Stimulated activated CD4-positive, alpha-beta T cell treated with anti-CD3 and anti-CD28 coated beads, Interleukin-2, amount 100 ng/mL, for 4 hours (primary cell): ENCODE measurements around the gene MRPS27.
"Not testable (repeated sequence)": the region's sequence is repeated elsewhere in the genome, so short reads cannot be mapped to it uniquely, and the experiment has no call there.

Experiments
- DNase-seq: peaks from one replicate; pipeline ENCODE4 v3.0.0-alpha.2; 2020; ENCODE audit warnings: low read depth

The MRPS27 gene

GRCh38 chr5:72202331-72202825 is 117.7 kb downstream of the MRPS27 start:
- no peak for DNase-seq

GRCh38 chr5:72199681-72200080 is 120.4 kb downstream of the MRPS27 start:
- no peak for DNase-seq

- no peak for DNase-seq
These were observed 122.6 kb downstream of the MRPS27 start for GRCh38 chr5:72197393-72197792.

DNA sequence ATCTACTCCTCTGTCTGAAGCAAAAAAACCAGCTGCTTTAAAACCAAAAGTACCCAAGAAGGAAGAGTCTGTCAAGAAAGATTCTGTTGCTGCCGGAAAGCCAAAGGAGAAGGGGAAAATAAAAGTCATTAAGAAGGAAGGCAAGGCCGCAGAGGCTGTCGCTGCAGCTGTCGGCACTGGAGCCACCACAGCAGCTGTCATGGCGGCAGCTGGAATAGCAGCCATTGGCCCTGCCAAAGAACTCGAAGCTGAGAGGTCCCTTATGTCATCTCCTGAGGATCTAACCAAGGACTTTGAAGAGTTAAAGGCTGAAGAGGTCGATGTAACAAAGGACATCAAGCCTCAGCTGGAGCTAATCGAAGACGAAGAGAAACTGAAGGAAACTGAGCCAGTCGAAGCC is 124.5 kb downstream of the MRPS27 start:
- DNase-seq = no peak

DNA sequence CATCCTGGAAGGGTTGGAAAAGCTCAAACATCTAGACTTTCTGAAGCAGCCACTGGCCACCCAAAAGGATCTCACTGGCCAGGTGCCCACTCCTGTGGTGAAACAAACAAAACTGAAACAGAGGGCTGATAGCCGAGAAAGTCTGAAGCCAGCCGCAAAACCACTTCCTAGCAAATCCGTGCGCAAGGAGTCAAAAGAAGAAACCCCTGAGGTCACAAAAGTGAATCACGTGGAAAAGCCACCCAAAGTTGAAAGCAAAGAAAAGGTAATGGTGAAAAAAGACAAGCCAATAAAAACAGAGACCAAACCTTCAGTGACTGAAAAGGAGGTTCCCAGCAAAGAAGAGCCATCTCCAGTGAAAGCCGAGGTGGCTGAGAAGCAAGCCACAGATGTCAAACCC is 125.2 kb downstream of the MRPS27 start:
- DNase-seq = no peak

- DNase-seq = no peak
These were observed 128.6 kb downstream of the MRPS27 start for GRCh38 chr5:72191404-72191803.

DNA sequence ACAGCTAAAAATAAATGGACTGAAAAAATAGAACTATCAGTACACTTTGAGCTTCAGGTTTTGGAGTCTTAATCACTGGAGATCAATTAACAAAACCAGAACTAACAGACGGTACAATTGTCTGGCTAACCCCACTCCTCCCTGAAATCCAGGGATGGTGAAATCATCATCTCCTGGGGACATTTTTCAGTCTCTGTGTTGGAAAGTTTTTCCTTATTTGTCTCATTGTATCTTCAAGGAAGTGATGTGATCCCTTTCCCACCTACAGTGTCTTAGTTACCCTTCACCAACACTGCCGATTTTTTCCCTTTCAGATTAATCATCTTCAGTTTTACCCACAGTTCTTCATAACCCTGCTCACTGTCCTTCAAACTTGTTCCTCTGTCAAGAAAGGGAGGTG is 130.9 kb downstream of the MRPS27 start:
- DNase-seq = no peak

DNA sequence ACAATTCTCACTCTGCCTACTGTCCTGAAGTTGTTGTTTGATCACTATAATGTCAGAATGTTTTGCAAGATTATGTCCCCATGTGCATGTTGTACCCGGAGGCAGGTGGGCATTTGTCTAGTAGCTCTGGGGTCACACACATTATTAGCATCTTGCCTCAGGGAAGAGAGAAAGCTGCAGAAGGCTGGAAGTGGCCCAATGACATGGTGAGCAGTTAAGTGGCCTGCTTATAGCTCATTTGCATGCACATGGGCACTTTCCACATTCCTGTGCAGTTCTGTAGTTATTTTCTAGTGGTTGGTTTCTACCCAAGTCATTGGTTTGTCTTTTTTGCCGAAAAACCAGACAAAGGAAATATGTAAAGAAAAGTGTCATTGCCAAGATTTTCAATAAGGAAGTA is 131.9 kb downstream of the MRPS27 start:
- DNase-seq = no peak

- DNase-seq = no peak
These were observed 132.5 kb downstream of the MRPS27 start for GRCh38 chr5:72187388-72188075.

DNA sequence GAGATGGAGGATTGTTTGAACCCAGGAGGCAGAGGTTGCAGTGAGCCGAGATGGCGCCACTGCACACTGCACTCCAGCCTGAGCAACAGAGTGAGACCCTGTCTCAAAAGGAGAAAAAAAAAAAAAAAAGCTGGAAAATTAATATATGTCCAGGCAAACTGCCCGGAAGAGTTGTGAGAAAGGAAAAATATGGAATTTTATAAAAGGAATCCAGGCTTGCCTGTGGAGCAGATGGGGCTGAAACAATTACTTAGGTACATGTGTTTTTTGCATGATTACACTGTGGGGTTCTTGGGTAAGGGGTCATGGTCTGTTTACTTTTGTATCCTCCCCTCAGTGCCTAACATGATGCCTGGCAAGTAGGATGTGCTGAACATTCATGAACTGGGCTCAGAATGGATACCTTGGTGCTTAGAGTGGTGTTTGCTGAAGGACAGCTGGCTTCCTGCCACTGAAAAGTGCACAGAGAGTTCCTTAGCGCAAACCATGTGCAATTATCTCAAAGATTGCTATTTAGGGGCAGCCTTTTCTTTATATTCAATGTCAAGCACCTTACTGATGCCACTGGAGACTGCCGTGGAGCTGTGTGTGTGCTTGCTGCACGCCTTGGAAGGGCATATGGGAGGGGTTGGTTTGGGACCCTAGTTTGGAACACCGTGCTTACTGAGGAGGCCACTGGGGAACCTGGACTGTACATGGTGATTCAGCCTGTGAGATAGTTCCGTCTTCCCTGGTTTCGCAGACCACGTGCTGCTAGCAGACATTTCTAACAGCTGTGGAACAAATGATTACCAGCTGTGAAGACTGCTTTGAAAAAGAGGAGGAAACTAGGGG is 134.3 kb downstream of the MRPS27 start:
- DNase-seq = no peak

GRCh38 chr5:72184408-72184807 is 135.6 kb downstream of the MRPS27 start:
- no peak for DNase-seq

DNA sequence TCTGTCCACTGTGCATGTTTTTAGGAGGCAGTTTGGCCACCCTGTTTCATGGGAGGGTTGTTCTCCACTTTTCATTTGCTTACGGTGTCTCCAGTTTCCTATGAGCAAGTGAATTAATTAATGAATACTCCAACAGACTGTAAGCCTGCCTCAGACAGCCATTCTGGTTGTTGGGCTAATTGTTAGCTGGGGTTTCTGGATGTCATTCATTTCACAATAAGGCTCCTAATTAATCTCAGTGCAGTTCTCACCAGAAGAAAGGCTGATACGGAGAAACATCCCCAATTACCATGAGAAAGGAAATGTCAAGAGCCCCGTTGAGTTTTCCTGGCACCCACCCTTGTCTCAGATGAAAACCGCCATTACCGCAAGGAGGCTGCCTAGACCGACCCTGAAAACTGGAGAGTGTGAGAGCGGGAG is 136.9 kb downstream of the MRPS27 start:
- no peak for DNase-seq

DNA sequence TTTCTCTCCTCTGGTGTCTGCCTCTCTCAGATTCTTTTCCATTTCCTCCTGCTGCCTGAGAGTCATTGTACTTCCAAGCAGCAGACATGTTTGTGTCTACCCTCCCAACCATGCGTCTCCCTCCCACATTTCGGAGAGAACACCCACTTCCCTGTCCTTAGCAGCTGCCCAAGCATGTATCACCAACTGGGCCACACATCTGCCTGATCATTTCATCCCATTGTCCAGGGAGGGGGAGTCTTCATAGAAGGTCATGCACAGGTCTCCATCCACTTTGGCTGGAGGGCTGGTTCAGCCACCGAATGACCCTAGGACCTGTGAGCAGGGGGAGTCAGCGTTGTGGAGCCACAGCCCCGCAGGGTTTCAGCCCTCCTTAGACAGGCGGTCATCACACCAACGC is 137.4 kb downstream of the MRPS27 start:
- DNase-seq = no peak

DNA sequence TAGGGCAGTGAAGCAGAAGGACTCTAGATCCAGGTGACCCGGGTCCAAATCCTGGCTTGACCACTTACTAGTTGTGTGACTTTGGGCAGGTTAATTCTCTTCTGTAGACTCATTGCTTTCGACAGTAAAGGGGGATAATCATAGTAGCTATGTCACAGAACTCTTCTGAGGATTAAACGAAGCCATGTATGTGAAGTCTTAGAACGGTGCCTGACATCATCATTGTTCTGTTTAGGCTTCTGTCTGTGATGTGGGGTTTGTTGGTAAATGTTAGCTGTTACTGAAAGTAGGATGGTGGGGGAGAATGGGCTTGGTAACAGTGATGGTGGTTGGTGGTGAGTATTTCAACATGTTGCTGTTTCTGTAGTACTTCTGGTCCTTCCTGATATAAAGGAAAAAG is 139.1 kb downstream of the MRPS27 start:
- no peak for DNase-seq

DNA sequence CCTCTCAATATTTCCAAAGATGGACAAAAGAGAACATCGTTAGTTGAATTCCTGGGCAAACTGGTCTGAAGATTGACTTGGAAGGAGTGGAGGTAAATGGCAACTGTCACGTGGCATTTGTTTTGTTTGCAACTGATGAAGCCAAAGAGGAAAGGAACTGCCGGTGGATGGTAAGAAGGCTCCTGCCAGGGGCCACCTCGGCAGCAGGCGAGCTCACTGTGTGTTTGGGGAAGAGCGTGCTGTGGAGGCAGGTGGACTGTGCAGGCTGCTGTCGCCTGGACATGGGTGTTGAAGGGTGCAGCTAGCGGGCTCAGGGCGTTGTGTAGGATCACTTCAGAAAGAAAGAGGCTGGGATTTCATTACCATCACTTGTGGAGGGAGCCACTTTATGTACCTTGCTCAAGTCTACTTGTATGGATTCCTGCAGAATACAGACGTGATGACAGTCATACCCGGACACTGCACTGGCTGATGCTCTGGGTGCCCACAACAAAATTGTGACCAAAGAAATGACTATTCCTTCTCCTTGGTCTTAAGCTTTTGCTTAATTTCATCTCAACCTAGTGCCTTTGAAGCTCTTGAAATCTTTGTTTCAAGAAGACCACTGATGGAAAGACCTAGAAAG is 140.1 kb downstream of the MRPS27 start:
- DNase-seq = no peak

- DNase-seq = no peak
These were observed 140.8 kb downstream of the MRPS27 start for GRCh38 chr5:72179028-72179815.

DNA sequence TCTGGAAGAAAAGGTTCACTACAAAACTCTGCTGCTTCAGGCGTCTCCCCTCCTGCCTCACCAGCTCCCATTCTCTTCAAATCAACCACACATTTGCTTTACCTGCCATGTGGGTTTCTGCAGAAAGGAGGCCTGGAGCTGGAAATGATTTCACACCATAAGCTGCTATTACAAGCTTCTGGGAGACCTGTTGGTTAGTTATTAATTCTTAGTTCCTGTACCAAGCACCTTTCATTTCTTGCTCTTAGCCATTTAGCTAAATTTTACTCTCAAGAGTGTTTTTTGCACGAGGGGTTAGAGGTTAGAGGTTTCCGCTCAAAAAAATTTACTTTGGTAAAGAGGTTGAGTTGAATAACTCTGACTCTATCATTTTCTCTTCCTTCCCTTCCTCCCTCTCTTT is 142.5 kb downstream of the MRPS27 start:
- no peak for DNase-seq

- DNase-seq = no peak
These were observed 147.3 kb downstream of the MRPS27 start for GRCh38 chr5:72172786-72173185.

GRCh38 chr5:72171667-72172066 is 148.4 kb downstream of the MRPS27 start:
- no peak for DNase-seq

GRCh38 chr5:72171181-72171580 is 148.9 kb downstream of the MRPS27 start:
- DNase-seq = not testable (repeated sequence)

- no peak for DNase-seq
These were observed 149.9 kb downstream of the MRPS27 start for GRCh38 chr5:72170101-72170500.
